Right lung (tissue), 5 donors: ENCODE results near the gene IRF4. TPM values are rescaled to one million over a fixed set of nuclear protein-coding genes. Genes with fewer than 3 reads are reported as not detected.

Experiments used
- DNase-seq, 2 donors: peaks; one replicate each; pipeline ENCODE4 v3.0.0-alpha.2; 2013
- polyA plus RNA-seq, 5 donors: library from polyadenylated mRNA; unstranded; fragments of 120-200 nt; gene quantifications; one replicate each; pipeline versions ENCODE4 v1.2.1 to v1.2.3, GENCODE V29; 2013; ENCODE audit warnings: inconsistent platforms in 1 of 5, low replicate concordance in 1 of 5; ENCODE audit not compliant: insufficient read length in 5 of 5, insufficient read depth in 1 of 5

The IRF4 gene
- polyA plus RNA-seq, 5 donors, result 0.19 to 0.86 (median 0.27) TPM

DNA sequence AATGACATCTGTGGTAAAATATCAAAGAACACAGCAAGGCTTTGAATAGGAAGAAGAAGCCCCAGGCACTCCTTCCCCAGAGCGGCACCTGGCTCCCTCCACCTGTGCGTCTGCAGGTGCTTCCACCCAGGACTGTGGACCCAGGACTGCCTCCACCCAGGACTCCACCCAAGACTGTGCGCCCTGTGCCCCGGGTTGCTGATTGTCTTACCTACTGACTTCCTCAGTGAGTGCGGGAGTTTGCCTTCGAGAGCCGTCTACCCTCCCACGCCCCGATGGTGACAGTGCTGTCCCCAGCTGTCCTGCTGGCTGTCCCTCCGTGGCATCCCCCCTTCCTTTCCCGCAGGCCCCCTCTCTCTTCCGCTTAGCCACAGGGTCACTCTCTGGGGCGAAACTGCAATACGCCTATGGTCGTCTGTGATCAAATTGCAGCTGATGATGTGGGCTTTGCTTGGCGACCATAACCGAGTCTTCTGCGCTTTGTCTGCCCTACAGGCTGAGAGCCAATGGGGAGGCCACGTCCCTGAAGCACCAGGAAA is 52.1 kb downstream of the IRF4 start:
- DNase-seq, result no peak

DNA sequence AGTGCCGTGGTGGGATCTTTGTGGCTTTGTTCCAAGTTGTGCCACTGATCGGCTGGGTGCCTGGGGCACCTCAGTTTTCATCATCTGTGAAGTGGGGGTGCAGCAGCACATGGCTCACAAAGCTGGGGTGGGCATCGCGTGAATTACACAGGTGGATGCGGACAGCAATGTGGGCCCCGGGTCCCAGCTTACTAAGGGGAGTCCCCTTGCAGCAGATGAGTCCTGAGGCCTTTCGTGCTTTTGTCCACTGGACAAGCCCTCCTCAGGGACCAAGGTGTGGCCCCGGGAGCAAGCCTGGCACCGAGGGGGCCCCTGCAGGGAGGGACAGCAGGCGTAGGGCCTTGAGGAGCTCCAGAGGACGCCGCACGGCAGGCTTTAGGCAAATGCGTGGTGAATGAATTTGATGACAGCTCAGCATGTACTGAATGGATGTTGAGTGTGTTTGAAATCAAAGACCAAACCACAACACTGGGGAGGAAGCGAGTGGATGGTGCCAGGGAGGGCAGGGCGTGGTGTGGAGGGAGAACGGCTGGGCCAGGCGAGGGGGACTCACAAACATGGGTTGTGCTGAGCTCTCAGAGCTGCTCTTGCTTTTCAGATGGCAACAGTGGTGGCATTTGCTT is 53.2 kb downstream of the IRF4 start:
- no peak for DNase-seq

DNA sequence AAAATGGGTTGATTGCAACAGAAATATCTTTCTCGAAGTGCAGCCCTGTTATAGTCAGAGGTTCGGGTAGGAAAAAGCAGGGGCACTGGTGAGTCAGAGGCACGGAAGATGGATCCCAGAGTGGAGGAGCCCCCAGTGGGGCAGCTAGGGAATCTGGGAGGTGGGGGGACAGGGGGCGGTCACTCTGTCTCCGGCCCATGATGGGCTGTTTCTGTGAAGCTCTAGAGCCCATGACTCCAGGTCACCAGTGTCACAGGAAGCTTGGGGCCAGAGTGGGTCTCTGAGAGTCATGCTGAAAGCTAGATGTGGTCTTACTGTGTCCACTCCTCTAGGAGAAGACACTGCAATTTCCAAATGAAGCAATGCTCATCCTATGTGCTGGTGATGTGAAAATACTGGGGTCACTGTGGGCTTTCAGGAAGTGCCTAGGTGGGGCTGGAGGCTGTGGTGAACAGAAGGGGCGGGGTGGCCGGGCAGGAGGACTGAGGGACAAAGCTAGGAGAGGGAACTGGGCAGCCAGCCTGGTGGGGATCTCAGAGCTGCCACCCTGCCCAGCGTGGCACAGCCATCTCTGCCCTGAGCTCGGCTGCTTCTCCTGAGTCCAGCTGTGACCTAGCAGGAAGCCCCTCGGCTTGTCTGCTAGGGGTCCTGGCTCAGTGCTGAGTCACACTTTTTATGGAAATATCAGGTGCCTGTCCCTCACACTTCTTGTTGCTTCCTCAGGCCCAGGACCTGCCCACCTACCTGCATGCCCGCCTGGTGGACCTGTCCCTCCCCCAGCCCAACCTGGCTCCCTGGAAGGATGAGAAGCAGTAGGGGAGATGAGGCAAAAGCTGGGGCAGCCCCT is 54.2 kb downstream of the IRF4 start:
- no peak for DNase-seq

DNA sequence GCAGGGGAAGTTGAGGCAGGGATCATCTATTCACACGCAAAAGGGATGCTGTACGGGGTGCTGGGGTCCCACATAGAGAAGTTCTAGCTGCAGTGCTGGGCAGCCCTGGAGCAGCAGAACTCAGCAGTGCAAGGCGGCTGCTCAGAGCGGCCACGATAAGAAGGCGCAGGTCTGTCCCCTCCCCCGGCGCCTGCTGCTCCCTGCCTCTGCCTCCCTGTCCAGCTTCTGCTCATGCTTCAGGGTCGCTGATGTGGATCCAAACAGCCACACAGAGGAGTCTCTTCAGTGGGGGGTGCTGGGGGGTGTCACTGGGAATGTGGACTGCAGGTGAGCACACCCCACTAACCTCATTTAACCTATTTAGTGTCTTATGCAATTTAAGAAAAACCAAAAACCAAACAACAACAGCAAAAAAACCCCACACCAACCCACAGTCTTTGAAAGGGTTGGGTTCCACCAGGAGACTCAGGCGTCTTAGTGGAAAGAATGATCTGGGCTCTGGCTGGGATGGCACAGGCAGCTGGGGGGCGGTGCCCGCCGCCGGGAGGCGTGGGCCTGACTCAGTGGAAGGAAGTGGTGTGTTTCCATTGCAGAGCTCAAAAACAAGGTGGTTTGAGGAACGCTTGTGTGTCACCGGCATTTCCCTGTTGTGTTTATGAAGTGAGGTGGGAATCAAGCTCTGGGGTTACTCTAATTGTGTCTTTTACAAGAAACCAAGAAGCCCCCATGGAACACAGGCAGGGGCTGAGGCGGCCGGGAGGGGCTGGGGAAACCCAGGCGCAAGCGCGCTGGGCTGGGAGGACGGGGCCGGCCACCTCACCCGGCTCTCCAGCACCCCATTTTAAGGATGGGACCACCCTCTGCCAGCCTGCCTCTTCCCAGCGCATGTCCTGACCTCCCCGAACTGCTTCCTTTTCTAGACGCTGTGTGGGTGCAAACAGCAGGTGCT is 55.1 kb downstream of the IRF4 start:
- DNase-seq, result no peak

DNA sequence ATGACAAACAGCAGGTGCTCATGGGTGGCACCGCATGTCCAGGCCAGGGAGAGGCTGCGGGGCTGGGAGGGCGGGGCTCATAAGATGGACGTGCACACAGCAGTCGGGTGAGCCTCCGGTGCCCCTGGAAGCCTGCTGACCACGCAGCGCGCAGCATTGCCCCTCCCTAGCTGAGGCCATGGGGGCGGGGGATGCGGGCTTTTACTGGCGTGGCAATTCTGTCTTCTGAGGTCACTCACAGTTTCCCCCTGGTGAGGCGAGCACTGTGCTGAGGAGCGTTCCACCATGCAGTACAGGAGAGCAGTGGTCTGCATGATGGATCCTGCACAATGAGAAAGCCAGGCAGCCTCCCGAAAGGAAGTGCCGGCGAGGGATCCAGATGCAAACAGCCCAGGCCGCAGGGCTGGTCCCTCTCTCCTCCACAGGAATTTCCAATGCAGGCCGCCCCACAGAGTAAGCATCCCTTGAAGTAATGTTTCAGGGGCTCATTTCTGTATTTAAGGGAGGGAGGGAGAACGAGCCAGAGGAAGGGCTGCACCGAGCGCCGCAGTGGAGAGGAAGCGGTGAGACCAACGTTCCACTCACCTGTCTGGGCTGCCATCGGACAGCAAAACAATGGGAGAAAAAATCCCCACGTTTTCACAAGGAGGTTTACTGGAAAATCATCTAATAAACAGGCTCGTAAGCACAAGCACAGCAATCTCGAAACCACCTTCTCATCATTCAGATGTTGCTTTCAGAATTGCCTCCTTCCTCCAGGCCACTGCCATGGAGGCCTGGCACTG is 56.0 kb downstream of the IRF4 start:
- DNase-seq, result no peak

DNA sequence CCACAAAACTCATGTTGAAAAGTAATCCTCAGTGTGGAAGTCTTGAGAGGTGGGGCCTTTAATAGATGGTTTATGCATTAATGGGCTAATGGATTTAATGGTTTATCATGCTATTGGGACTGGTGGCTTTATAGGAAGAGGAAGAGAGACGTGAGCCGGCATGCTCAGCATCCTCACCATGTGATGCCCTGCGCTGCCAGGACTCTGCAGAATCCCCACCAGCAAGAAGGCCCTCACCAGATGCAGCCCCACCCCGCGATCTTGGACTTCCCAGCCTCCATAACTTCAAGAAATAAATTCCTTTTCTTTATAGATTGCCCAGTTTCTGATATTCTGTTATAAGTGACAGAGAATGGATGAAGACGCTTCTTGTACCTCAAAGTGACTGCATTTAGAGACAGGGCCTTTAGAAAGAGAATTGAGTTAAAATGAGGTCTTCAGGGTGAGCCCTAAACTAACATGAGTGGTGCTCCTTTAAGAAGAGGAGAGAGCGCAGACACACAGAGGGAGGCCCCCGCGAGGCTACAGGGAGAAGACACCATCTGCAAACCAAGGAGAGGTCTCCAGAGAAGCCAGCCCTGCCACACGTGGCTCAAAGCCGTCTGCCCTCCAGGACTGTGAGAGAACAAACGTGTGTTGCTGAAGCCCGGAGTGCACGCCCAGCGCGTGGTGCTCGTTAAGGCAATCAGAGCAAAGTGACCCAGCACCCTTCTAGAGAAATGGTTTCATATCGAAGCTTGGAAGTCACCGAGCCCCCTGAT is 56.9 kb downstream of the IRF4 start:
- DNase-seq, result no peak

DNA sequence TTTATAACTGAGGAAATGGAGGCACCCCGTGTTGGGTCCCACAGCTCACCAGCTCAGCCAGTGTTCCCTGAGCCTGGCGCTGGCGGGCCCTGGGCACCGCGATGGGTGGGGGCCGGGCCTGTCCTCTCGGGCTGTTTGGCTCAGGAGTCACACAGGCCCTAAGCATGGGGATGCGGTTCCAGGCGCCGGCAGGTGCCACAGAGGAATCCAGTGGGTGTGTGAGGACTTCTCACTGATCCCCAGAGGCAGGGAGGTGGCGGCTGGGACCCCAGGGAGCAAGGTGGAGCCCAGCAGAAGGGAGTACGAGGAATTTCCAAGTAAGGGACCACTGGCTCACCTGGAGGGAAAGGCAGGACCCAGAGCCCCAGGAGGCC is 57.5 kb downstream of the IRF4 start:
- DNase-seq, result no peak

DNA sequence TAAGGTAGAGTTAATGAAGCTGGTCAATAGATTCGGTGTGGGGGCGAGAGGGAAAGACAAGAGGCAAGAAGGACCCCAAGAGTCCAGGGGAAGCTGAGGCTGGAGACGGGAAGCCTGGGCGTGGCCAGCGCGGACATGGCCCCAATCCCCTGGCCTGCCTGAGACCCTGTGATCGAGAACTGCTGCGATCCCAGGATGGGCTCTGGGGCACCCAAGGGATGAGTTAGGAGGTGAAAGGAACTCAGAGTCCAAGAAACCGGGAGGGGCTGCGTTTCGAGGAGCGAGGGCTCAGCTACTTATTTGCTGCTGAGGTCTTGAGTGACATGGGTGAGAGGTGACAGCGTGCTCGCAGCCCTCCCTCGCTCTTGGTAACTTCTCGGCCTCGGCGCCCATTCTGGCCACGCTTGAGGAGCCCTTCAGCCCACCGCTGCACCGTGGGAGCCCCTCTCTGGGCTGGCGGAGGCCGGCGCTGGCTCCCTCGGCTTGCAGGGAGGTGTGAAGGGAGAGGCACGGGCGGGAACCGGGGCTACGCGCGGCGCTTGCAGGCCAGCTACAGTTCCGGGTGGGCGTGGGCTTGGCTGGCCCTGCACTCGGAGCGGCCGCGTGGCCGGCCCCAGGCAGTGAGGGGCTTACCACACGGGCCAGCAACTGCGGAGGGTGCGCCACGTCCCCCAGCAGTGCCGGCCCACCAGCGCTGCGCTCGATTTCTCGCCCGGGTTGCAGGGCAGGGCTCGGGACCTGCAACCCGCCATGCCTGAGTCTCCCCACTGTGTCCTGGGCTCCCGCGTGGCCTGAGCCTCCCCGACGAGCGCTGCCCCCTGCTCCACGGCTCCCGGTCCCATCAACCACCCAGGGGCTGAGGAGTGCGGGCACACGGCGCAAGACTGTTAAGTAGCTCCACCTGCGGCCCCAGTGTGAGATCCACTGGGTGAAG is 58.2 kb downstream of the IRF4 start:
- no peak for DNase-seq

DNA sequence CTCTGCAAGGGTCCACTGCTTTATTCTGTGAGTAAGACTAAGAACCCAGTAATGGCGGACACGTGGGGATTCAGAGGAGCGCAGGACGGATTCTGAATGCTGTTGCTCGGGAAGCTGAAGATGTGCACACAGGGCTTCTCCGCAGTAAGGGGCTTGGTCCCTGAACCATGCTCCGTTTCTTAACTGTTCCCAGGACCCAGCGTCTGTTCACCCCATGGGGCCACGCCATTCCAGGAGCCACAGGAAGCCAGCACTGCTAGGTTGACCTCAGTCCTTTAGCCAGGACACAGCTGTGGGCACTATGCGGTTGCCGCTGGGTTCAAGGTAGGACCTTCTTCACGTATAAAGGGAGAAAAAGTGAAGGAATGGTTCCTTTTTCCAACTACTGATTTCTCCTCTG is 59.8 kb downstream of the IRF4 start:
- DNase-seq, result no peak

DNA sequence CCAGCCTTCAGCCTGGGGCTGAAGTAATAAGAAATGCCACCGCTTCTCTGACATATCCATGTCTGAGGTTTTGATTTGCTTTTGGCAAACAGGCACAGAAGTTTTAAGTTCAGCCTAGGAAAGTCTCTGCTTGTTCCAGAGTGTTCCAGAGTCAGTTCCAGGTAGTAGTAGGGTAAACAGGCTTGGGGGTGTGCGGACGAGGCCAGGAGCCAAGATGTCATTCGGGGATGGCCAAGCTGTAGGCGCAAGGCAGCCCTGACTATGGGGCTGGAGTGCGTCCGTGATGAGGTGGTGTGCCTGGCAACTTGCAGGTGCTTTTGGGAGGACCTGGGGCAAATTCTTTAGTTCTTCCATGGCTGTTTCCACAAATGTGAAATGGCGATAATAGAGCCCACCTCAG is 60.3 kb downstream of the IRF4 start:
- no peak for DNase-seq

DNA sequence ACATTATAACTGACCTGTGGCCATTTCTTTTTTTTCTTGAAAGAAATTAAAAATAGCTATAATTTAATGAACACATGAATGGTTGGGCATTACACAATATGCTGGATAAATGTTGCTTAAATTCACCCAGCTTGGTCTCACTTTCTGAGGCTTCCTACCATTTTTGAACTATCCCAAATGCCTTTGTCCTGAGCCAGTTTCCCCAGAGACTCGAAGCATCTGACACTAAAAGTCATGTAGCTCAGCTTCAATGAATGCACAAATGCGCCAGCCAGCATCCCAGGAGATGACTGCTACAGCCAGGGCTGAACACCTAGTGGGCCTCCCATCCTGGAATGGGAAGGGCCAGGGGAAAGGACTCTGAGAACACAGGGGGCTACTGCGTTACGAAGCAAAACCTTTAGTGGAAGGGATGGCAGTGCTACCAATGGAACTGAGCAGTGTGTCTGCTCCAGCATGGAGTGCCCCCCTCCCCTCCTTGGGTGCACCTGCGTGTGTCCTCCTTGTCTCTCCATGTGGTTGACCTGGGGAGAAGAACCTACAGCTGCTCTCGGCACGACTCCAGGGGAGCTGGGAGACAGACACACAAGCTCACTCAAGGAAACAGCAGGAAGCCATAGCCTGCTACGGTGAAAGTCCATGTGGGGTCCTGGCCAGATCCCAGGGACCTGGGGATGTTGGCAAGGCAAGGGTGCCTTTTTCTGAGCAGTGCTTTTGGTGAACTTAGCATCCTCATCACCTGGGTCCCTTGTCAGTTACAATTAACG is 60.9 kb downstream of the IRF4 start:
- DNase-seq, result no peak

DNA sequence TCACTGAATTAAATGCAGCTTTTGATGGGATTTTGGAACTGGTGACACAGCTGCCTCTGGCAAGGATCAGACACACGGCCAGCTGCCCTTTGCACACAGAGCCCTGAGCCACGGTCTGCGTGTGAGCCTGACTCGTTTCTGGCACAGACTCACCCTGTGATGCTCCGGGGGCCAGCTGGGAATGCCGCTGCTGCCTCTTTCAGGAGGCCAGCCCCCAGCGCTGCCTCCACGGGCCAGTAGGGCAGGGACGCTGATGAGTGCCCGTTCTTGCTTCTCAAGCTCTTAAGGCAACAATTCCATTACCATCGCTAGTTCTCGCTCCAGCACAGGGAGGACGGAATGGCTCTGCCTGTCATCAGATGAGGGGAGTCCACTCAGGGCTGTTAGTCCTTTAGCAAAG is 61.6 kb downstream of the IRF4 start:
- peak; percentile 31 to 32 for DNase-seq

DNA sequence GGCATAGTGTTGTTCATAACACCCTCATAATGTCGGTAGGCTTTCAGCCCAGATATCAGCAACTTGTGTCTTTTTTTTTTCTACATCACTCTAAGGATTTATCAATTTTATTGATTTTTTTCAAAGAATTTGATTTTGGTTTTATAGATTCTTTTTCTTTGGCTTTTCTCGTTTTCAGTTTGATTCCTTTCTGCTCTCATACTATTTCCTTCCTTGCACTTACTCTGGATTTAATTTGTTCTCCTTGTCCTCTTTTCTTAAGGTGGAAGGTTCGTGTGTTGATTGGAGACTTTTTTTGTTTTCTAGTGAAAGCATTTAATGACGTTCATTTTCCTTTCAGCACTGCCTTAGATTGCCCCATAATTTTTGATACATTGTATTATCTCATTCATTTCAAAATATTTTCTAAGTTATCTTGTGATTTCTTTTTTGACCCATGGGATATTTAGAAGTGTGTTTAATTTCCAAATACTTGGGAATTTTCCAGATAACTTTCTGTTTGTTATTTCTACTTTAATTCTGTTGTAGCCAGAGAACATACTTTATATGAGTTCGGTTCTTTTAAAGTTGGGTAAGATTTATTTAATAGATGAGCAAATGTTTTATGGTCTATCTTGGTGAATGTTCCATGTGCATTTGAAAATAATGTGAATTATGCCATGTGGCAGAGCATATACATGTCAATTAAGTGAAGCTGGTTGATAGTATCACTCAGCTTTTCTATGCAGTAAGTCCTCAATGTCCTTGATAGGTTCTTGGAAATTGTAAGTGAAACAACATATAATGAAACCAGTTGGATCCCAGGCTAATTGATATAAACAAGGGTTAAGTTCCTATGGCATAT is 62.8 kb downstream of the IRF4 start:
- no peak for DNase-seq

DNA sequence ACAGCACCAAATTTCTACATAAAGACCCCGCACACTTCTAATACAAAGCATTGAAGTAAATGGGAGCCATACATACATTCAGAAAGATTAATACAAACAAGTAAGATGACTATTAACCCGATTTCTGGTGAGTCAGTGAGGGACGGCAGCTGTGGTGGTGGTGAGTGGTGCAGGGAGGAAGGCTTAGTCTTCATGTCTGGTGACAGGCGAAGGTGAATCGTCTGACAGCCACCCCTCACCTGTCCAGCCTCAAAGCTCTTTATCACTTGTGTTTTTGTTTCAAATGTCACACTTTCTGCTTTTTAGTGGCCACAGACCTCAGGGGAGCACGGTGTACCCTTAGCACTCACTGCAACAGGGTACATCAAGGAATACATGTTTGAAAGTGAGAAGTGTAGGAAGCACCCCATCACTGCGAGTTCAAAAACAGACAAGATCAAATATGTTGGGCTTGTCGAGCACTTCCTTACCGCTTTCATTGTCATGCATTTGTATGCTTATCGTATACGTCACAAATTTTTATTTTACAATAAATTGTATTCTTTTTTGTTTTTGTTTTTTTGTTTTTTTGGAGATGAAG is 63.5 kb downstream of the IRF4 start:
- DNase-seq, result no peak

DNA sequence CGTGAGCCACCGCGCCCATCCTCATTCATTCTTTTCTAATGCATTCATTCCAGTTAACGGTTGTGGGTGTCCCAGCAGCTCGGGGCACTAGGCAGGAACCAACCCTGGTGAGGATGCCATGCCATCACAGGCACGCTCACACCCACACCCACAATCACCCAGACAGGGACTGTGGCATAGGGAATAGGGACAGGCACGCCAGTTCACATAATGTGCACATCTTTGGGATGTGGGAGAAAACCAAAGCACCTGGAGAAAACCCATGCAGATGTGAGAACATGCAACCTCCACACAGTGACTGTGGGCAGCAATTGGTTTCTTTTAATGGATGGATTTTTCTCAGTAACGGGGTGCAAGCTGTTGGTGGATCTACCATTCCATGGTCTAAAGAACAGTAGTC is 64.3 kb downstream of the IRF4 start:
- DNase-seq, result no peak

DNA sequence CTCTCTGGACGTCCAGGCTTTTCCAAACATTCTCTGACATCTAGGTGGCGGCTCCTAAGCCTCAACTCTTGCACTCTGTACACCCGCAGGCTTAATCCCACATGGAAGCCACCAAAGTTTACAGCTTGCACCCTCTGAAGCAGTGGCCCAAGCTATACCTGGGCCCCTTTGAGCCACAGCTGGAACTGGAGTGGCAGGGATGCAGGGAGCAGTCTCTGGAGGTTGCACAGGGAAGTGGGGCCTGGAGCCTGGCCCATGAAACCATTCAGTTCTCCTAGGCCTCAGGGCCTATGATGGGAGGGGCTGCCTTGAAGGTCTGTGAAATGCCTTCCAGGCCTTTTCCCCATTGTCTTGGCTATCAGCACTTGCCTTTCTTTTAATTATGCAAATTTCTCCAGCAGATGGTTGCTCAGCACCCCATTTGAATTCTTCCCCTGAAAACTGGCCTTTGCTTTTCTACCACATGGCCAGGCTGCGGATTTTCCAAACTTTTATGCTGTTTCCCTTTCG is 64.9 kb downstream of the IRF4 start:
- DNase-seq, result no peak

DNA sequence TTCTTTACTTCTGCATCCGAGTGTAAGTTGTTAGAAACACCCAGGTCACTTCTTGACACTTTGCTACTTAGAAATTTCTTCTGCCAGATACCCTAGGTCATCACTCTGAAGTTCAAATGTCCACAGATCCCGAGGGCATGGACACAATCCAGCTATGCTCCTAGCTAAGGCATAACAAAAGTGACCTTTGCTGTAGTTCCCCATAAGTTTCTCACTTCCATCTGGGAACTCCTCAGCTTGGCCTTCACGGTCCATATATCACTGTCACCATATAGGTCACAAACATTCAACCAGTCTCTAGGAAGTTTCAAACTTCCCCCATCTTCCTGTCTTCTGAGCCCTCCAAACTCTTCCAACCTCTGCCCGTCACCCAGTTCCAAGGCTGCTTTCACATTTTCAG is 65.3 kb downstream of the IRF4 start:
- no peak for DNase-seq
